ENCODE results near the gene CASKIN1. TPM values are rescaled to one million over a fixed set of nuclear protein-coding genes. Genes with fewer than 3 reads are reported as not detected.

The CASKIN1 gene
- polyA plus RNA-seq, 1 donor (not counting 4 experiments of a cell fraction or from before 2014, with no cell fraction given): 0.04 TPM

DNA sequence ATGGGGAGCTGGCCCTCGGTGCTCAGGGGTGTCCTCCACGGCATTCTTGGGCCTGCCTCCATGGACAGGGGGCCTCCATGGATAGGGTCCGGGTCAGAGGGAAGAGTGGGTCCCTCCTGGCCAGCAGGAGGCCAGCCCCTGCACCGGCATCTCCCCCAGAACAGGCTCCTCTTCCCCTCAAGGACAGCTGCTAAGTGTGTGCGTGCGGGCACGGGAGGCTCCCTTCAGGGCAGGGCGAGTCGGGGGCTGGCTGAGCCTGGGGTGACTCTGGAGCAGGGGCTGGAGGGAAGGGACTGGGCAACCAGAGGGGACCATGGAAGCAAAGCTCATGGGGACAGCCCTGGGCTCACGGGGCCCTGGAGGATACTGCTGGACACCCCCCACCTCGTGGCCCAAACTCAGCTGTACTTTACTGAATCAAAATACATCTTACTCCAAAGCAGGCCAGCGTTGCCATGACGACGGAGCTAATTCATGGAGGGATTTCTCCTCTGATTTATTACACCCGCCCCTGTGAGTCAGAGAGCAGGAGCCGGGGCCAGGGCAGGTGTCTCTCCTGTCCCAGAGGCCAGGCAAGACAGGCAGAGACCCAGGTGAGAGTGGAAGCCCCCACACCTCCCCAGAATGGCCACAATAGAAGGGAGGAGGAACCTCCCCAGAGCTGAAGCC, 2.1 kb downstream of the CASKIN1 start:
- H3K36me3 ChIP-seq (ENCODE audit: control insufficient read depth in 2 of 2, extremely low read depth in 1 of 2, insufficient read depth in 2 of 2, low read length in 2 of 2): no peaks in the 10 kb centered on the region
- H3K27ac ChIP-seq (ENCODE audit: control insufficient read depth, insufficient read depth, low read length): no peak overlapping the region

DNA sequence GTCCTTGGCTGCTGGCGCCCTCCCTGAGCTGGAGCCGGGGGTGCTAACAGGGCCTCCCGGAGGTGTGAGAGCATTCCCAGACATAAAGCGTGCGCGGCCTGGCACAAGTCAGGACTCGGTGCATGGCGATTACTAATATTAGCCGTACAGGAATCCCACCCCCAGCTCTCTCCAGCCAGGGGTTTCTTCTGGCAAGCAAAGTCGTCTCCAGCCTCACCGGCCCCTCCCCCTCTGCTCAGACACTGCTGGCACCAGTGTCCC, 5.0 kb downstream of the CASKIN1 start:
- H3K9me1 ChIP-seq (ENCODE audit: control insufficient read depth, extremely low read depth, insufficient read depth, low read length): no peaks in the 10 kb centered on the region
- H4K20me1 ChIP-seq (ENCODE audit: control insufficient read depth, extremely low read depth, insufficient read depth, low read length): no peaks in the 10 kb centered on the region
- no peak overlapping the region for H3K4me3 ChIP-seq (ENCODE audit: control insufficient read depth in 2 of 3, extremely low read depth in 1 of 3, insufficient read depth in 2 of 3, low read depth in 1 of 3, low read length in 3 of 3)
- H3K36me3 ChIP-seq (ENCODE audit: control insufficient read depth in 2 of 2, extremely low read depth in 1 of 2, insufficient read depth in 2 of 2, low read length in 2 of 2): no peaks in the 10 kb centered on the region
- no peak overlapping the region for H3K4me2 ChIP-seq (ENCODE audit: control insufficient read depth, extremely low read depth, insufficient read depth, low read depth, low read length)
- H3K79me2 ChIP-seq (ENCODE audit: control insufficient read depth, insufficient read depth, low read length): no peaks in the 10 kb centered on the region
- H3K4me1 ChIP-seq (ENCODE audit: control insufficient read depth, extremely low read depth, insufficient read depth, low read length): peaks cover 13% of the 10 kb centered on the region
- FAIRE-seq (no peak), DNase-seq (ENCODE audit: low read depth, low spot score) (no peak)
- H3K9ac ChIP-seq (ENCODE audit: control insufficient read depth, extremely low read depth, insufficient read depth, low read length): no peak overlapping the region
- H2AFZ ChIP-seq (ENCODE audit: control insufficient read depth, low read length): no peak overlapping the region
- peaks cover 28% of the 10 kb centered on the region for H3K27me3 ChIP-seq (ENCODE audit: control insufficient read depth, extremely low read depth, insufficient read depth, low read length)
- dilution Hi-C loops (cut with MboI; ENCODE audit: extremely low pct_ligation_motif_present, low sequenced_read_pairs): no loop called here
- H3K9me3 ChIP-seq (ENCODE audit: control insufficient read depth, low read depth, low read length): no peaks in the 10 kb centered on the region
- H3K27ac ChIP-seq (ENCODE audit: control insufficient read depth, insufficient read depth, low read length): no peak overlapping the region
- TF ChIP-seq CTCF (optimal IDR thresholded peaks at IDR 0.05 in 1 of 3, IDR thresholded peaks at IDR 0.05 in 1 of 3, conservative IDR thresholded peaks at IDR 0.05 in 1 of 3; ENCODE audit: extremely low read depth in 1 of 3, insufficient read depth in 2 of 3, low read length in 3 of 3) (no peak), EZH2 (IDR thresholded peaks at IDR 0.05; ENCODE audit: low read length) (no peak)

More for the DNA sequence above, 2.1 kb downstream of the CASKIN1 start:
- peaks cover 19% of the 10 kb centered on the region for H3K4me1 ChIP-seq (ENCODE audit: control insufficient read depth, extremely low read depth, insufficient read depth, low read length)
- H3K79me2 ChIP-seq (ENCODE audit: control insufficient read depth, insufficient read depth, low read length): no peaks in the 10 kb centered on the region
- H3K9me1 ChIP-seq (ENCODE audit: control insufficient read depth, extremely low read depth, insufficient read depth, low read length): no peaks in the 10 kb centered on the region
- no peak overlapping the region for H3K4me3 ChIP-seq (ENCODE audit: control insufficient read depth in 2 of 3, extremely low read depth in 1 of 3, insufficient read depth in 2 of 3, low read depth in 1 of 3, low read length in 3 of 3)
- H4K20me1 ChIP-seq (ENCODE audit: control insufficient read depth, extremely low read depth, insufficient read depth, low read length): no peaks in the 10 kb centered on the region
- peaks cover 38% of the 10 kb centered on the region for H3K27me3 ChIP-seq (ENCODE audit: control insufficient read depth, extremely low read depth, insufficient read depth, low read length)
- TF ChIP-seq CTCF (optimal IDR thresholded peaks at IDR 0.05 in 1 of 3, IDR thresholded peaks at IDR 0.05 in 1 of 3, conservative IDR thresholded peaks at IDR 0.05 in 1 of 3; ENCODE audit: extremely low read depth in 1 of 3, insufficient read depth in 2 of 3, low read length in 3 of 3) (no peak), EZH2 (IDR thresholded peaks at IDR 0.05; ENCODE audit: low read length) (no peak)
- dilution Hi-C loops (cut with MboI; ENCODE audit: extremely low pct_ligation_motif_present, low sequenced_read_pairs): no loop called here
- no peak overlapping the region for H3K9ac ChIP-seq (ENCODE audit: control insufficient read depth, extremely low read depth, insufficient read depth, low read length)
- H3K9me3 ChIP-seq (ENCODE audit: control insufficient read depth, low read depth, low read length): no peaks in the 10 kb centered on the region
- no peak overlapping the region for H2AFZ ChIP-seq (ENCODE audit: control insufficient read depth, low read length)
- no peak overlapping the region for H3K4me2 ChIP-seq (ENCODE audit: control insufficient read depth, extremely low read depth, insufficient read depth, low read depth, low read length)
- no peak for DNase-seq (ENCODE audit: low read depth, low spot score)
- FAIRE-seq: no peak

Data from keratinocyte (primary cell).